GM15510 (cell line): Measurements from ENCODE around the gene CCDC12.
A peak's percentile ranks its signal among the peaks of the same experiment; 100 is the strongest.

Experiments used
- POLR2A ChIP-seq: IDR thresholded peaks from 3 replicates; pipeline ENCODE4 v1.6.1; 2011; ENCODE audit warnings: borderline replicate concordance; ENCODE audit not compliant: insufficient read length; ENCODE audit errors: extremely low read depth

The CCDC12 gene

DNA sequence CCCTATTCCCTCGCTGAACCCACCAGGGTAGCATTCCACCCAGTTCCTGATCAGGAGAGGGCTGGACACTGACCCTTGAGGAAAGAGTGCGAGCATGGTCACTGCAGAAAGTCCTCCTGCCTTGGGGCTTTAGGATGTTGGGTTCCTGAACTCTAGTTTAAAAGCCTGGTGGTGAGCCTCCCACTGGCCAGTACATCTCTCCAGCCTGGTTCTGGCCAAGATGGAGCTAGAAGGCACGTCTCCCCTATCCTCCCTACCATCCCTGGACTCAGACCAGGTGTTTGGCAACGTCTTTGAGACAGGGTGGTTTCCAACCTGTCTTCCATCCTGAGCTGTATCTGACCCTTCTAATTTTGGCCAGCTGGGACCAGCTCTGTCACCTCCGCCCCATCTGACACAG lies 34.4 kb upstream of the CCDC12 start:
- no peak for TF ChIP-seq POLR2A

- TF ChIP-seq POLR2A: no peak
These were observed 33.7 kb upstream of the CCDC12 start for GRCh38 chr3:47010111-47010712.

DNA sequence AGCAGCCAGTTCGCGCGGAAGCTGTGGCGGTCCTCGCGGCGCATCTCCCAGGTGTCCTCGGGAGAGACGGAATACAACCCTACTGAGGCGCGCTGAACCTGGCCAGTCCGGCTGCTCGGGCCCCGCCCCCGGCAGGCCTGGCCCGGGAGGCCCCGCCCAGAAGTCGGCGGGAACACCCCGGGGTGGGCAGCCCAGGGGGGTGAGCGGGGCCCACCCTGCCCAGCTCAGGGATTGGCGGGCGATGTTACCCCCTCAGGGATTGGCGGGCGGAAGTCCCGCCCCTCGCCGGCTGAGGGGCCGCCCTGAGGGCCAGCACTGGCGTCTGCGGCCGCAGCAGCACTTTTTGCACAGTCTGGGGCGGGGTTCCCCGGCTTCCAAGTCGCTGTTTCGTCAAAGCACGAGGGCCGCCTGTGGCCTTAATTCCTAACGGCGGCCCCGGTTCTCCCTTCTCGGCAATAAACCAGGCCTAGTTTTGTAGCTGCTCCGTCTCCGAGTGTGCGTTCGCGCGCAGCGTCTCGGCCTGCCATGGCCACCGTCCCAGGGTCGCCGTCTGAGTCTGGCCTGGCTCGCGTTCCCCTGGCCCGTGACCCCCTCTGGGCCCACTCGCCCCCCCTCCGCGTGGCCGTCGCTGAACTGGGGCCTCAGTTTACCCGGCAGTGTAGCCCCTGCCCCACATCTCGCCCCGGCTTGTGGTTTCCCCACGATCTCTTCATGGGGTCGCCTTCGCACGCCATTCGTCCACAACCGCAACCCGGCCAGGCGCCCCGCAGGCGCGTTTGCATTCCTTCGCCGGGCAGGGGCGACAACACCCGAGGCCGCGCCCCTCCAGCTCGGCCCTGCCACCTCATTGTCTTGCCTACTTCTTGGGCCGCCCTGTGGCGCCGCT lies 32.9 kb upstream of the CCDC12 start:
- peak; percentile 45 for TF ChIP-seq POLR2A

GRCh38 chr3:47008851-47009224 lies 32.3 kb upstream of the CCDC12 start:
- TF ChIP-seq POLR2A: no peak

GRCh38 chr3:47008234-47008796 lies 31.8 kb upstream of the CCDC12 start:
- no peak for TF ChIP-seq POLR2A

GRCh38 chr3:47007482-47008233 lies 31.1 kb upstream of the CCDC12 start:
- no peak for TF ChIP-seq POLR2A

- TF ChIP-seq POLR2A: no peak
These were observed 30.5 kb upstream of the CCDC12 start for GRCh38 chr3:47007001-47007400.

GRCh38 chr3:47006145-47006651 lies 29.7 kb upstream of the CCDC12 start:
- no peak for TF ChIP-seq POLR2A

DNA sequence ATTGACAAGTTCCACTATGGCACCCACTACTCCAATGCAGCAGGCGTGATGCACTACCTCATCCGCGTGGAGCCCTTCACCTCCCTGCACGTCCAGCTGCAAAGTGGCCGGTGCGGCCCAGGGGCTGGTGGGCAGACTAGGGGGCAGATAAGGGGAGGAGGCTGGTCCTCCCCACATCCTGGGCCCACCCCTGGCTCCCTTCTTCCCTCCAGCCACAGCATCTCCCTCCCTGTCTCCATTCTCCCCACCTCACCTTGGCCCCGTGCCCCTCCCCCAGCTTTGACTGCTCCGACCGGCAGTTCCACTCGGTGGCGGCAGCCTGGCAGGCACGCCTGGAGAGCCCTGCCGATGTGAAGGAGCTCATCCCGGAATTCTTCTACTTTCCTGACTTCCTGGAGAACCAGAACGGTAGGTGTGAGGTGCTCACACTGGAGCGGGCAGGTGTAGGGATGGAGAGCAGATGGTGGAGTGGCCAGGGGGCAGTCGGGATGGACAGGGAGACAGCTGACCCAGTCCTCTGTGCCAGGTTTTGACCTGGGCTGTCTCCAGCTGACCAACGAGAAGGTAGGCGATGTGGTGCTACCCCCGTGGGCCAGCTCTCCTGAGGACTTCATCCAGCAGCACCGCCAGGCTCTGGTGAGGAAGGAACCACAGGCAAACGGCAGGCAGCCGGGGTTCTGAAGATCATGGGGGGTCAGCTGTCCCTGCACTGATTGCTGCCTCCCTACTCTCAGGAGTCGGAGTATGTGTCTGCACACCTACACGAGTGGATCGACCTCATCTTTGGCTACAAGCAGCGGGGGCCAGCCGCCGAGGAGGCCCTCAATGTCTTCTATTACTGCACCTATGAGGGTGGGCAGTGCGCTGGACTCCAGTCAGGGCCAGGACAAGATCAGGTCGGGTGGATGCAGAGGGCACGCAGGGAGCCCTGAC lies 28.9 kb upstream of the CCDC12 start:
- TF ChIP-seq POLR2A: no peak

DNA sequence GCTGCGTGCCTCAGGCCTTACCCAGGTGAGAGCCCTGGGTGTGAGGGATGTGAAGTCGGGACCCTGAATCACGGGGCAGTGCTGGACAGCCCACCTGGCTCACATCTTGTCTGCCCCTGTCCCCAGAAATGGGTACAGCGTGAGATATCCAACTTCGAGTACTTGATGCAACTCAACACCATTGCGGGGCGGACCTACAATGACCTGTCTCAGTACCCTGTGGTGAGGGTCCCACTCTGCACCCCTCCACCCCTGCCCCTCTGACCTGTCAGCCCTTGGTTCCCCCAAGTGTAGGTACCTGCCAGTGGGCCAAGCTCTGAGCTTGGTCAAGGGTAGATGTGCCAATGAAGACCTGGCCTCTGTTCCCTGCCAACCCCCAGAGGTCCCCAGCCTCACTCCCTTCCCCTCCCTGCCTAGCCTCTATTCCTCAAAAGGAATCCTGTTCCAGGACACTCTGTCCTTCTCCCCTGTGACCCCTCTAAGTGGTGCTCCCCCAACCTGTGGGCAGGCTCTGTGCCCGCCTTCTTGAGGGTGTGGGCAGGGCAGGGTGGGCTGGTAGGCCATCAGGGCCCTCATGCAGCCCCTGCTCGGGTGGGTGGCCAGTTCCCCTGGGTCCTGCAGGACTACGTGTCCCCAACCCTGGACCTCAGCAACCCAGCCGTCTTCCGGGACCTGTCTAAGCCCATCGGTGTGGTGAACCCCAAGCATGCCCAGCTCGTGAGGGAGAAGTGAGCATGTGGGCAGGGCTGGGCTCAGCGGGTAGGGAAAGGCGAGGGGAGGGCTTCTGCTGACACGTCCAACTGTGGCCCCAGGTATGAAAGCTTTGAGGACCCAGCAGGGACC lies 28.0 kb upstream of the CCDC12 start:
- no peak for TF ChIP-seq POLR2A

- TF ChIP-seq POLR2A: no peak
These were observed 27.2 kb upstream of the CCDC12 start for GRCh38 chr3:47003461-47004368.

- no peak for TF ChIP-seq POLR2A
These were observed 26.5 kb upstream of the CCDC12 start for GRCh38 chr3:47003056-47003410.
